ENCODE measurements around the gene NCK1. TPM values are rescaled to one million over a fixed set of nuclear protein-coding genes. Genes with fewer than 3 reads are reported as not detected.

Gene NCK1
- total RNA-seq, 2 experiments from 2014 or later = 24.9 to 38.1 TPM

DNA sequence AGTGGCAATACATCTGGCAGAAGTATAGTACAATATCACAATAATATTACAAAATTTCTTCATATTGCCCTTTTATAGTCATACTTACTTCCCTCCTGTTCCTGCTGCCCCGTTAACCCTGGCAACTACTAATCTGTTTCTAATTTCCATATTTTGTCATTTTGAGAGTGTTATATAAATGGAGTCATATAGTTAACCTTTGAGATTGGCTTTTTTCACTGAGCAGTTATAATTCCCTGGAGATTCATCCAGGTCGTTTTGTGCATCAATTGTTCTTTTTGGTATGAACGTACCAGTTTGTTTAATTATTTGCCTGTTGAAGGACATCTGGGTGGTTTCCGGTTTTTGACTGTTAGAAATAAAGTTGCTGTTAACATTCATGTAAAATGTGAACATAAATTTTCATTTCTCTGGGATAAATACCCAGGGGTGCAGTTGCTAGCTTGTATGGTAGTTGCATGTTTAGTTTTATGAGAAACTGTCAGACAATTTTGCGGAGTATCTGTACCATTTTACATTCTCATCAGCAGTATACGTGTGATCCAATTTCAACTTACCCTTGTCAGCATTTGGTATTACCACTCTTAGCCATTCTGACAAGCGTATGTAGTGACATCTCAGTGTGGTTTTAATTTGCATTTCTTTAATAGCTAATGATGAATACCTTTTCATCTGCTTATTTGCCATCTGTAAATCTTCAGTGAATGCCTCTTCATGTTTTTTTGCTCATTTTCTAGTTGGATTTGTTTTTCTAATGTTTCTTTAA is 63.6 kb downstream of the NCK1 start:
- Histone ChIP-seq H3K4me3 (ENCODE audit: low read depth, low read length, poor library complexity, severe bottlenecking) (no peak overlapping the region), H2AFZ (ENCODE audit: low read length) (no peak overlapping the region), H3K4me1 (ENCODE audit: insufficient read depth, low read length, poor library complexity, severe bottlenecking) (no peaks in the 10 kb centered on the region), H3K9me3 (ENCODE audit: low read length) (no peaks in the 10 kb centered on the region), H3K4me2 (ENCODE audit: low read length) (no peak overlapping the region), H4K20me1 (ENCODE audit: insufficient read depth, low read length) (no peaks in the 10 kb centered on the region; the same call in 1 of the 2 replicates), H3K79me2 (ENCODE audit: insufficient read depth, low read depth, low read length) (peaks cover 75% of the 10 kb centered on the region), H3K9me2 (ENCODE audit: insufficient read depth, low read length) (no peaks in the 10 kb centered on the region), H3K27ac (ENCODE audit: low read depth, low read length, poor library complexity, severe bottlenecking) (no peak overlapping the region), H3K36me3 (ENCODE audit: insufficient read depth, low read length) (peaks cover 34% of the 10 kb centered on the region)
- intact Hi-C loops (cut with micrococcal nuclease; ENCODE audit: unreplicated experiment) = no loop called here
- CTCF ChIA-PET (ENCODE audit: unreplicated experiment) = no interaction called here
- TF ChIP-seq EZH2phosphoT487 (IDR thresholded peaks at IDR 0.05; ENCODE audit: borderline replicate concordance, low read depth, low read length) = no peak
- TF ChIP-seq, protein P1, sequence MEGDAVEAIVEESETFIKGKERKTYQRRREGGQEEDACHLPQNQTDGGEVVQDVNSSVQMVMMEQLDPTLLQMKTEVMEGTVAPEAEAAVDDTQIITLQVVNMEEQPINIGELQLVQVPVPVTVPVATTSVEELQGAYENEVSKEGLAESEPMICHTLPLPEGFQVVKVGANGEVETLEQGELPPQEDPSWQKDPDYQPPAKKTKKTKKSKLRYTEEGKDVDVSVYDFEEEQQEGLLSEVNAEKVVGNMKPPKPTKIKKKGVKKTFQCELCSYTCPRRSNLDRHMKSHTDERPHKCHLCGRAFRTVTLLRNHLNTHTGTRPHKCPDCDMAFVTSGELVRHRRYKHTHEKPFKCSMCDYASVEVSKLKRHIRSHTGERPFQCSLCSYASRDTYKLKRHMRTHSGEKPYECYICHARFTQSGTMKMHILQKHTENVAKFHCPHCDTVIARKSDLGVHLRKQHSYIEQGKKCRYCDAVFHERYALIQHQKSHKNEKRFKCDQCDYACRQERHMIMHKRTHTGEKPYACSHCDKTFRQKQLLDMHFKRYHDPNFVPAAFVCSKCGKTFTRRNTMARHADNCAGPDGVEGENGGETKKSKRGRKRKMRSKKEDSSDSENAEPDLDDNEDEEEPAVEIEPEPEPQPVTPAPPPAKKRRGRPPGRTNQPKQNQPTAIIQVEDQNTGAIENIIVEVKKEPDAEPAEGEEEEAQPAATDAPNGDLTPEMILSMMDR (conservative IDR thresholded peaks at IDR 0.05; ENCODE audit: low read length) = no peak
- DNase-seq (ENCODE audit: low spot score) = no peak
- POLR2A ChIA-PET = interaction anchor here (0.6 to 1.0 kb wide), 4 partner anchors 16 to 24 kb away, joined by 3 to 6 read pairs (median 4); no protein-coding TSS in a partner anchor
- no TSS peak for BruUV-seq (replicated peaks)

DNA sequence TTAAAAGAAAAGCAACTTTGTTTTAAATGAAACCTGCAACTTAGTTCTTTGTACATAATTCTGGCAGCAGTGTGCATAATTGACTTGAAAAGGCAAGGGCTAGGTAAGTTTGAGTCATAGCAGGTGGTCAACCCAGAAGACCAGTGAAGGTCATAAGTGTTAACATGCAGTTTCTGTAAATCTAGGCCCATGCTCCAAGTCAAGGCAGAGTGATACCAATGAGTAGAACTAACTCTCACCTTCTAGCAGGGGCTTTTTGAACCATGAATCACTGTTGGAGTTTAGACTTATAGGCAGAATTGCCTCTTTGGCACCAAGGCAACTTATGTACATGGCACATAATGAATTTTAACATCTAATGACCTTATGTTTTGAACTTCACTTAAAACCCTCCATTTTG is 66.2 kb downstream of the NCK1 start:
- no peak for DNase-seq (ENCODE audit: low spot score)
- Histone ChIP-seq H3K36me3 (ENCODE audit: insufficient read depth, low read length) (peaks cover 47% of the 10 kb centered on the region), H3K9me3 (ENCODE audit: low read length) (no peaks in the 10 kb centered on the region), H3K9me2 (ENCODE audit: insufficient read depth, low read length) (no peaks in the 10 kb centered on the region), H4K20me1 (ENCODE audit: insufficient read depth, low read length) (no peaks in the 10 kb centered on the region; the same call in 1 of the 2 replicates), H3K4me2 (ENCODE audit: low read length) (no peak overlapping the region), H3K27ac (ENCODE audit: low read depth, low read length, poor library complexity, severe bottlenecking) (no peak overlapping the region), H3K79me2 (ENCODE audit: insufficient read depth, low read depth, low read length) (peaks cover 59% of the 10 kb centered on the region), H2AFZ (ENCODE audit: low read length) (no peak overlapping the region), H3K4me1 (ENCODE audit: insufficient read depth, low read length, poor library complexity, severe bottlenecking) (peaks cover 7% of the 10 kb centered on the region), H3K4me3 (ENCODE audit: low read depth, low read length, poor library complexity, severe bottlenecking) (no peak overlapping the region)
- ChIA-PET CTCF (ENCODE audit: unreplicated experiment) (no interaction called here), POLR2A (interaction anchor here (0.6 to 1.1 kb wide), 5 partner anchors 12 to 795 kb away, joined by 3 to 4 read pairs (median 3); no protein-coding TSS in a partner anchor)
- no TSS peak for BruUV-seq (replicated peaks)
- intact Hi-C loops (cut with micrococcal nuclease; ENCODE audit: unreplicated experiment) = no loop called here
- no peak for TF ChIP-seq EZH2phosphoT487 (IDR thresholded peaks at IDR 0.05; ENCODE audit: borderline replicate concordance, low read depth, low read length)
- TF ChIP-seq, protein P1 (conservative IDR thresholded peaks at IDR 0.05; ENCODE audit: low read length) = no peak

Measured in OCI-LY7 (cell line).